Left cardiac atrium (tissue), 4 donors: ENCODE data around the gene MAGEB17. TPM values are rescaled to one million over a fixed set of nuclear protein-coding genes. Genes with fewer than 3 reads are reported as not detected.
"Not testable (repeated sequence)": the region's sequence is repeated elsewhere in the genome, so short reads cannot be mapped to it uniquely, and the experiment has no call there.

Experiments used
- ATAC-seq, 2 donors: fragments of 200-7000 bp; cut with Tn5 transposase; one replicate each; pipeline ENCODE4 v1.9.1; 2020; ENCODE audit warnings: mild to moderate bottlenecking in 2 of 2, moderate library complexity in 2 of 2
- DNase-seq: peaks from one replicate; pipeline ENCODE4 v3.0.0-alpha.2; 2020
- intact Hi-C, 2 donors: fragments of 100-400 bp; cut with DNase I; formaldehyde crosslinking; loops; one replicate each; pipeline versions ENCODE4 v1.14.1 to v1.15.1; 2022 to 2023
- total RNA-seq, 2 donors: library from RNA; stranded (reverse); fragmentation: NEBNext Ultra II Directional; extraction: Animal tissue kit (Norgen Biotek cat#: 25700); gene quantifications; one replicate each; pipeline ENCODE4 v1.2.1, GENCODE V29; 2021
- donor health status: DM: no; HTN: yes; CAD: no.
- donor health status: DM: no; HTN: yes; CAD: no; lungs with severe emphysema.
- donor health status: DM: yes; HTN: yes; CAD: no.
- donor health status: Dilated cardiomyopathy.

The MAGEB17 gene
- total RNA-seq, 2 donors from 2014 or later, result 0.18 TPM; not detected in 1

DNA sequence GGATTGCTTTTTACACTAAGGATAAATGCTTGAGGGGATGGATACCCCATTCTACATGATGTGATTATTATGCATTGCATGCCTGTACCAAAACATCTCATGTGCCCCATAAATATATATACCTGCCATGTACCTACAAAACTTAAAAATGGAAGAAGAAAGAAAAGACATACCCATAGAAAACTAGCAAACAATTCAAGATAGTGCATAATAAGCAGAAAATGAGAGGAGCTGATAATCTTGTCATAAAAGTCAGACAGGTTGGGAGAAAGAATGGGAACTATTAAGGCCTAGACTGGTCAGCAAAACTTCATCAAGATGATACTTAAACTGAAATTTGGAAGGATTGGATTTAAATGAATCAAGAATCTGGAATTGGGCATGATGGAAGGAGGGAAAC is 21.6 kb upstream of the MAGEB17 start:
- no peak for ATAC-seq
- intact Hi-C loops, result no loop called here
- DNase-seq, result no peak

DNA sequence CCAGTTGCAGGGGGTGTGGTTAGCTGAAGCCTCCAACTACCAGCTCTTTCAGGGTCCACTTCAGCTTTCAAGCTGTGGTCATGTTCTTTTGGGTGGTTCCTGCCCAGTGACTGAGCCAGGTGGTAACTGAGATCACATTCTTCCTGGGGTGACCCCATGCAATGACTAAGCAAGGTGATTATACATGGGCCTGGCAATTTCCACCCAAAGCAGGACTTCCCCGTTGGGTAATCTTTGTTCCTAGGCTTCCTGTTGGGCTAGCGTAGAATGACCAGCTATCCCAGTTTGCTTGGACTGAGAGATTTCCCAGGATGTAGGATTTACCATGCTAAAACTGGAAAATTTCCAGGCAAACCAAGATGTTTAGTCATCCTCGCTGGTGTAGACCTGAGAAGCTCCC is 18.4 kb upstream of the MAGEB17 start:
- intact Hi-C loops, result no loop called here
- no peak for DNase-seq
- ATAC-seq, result no peak

DNA sequence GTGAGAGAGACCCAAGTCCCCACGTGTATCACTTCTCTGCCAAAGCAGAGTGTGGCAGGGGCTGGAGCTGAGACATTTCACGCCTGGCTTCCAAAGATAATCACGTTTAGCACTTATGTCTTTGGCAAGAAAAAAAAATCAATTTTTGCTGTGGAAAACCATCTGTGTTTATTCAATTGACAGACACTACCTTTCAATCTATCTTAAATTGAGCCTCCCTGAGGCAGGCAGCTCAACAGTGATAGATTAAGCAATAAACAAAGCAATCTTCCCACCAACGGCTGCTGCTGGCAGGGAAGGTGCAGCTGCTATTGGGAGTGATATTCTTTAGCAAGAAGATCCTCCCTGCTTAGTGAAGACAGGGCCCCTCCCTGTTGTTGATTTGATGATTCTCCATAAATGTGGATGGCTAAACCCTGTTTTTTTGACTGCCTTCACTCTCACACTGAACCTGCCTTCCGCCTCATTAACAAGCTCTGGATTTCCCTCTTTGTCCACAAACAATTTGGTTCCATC is 11.6 kb upstream of the MAGEB17 start:
- DNase-seq (no peak), ATAC-seq (no peak)
- intact Hi-C loops, result no loop called here

DNA sequence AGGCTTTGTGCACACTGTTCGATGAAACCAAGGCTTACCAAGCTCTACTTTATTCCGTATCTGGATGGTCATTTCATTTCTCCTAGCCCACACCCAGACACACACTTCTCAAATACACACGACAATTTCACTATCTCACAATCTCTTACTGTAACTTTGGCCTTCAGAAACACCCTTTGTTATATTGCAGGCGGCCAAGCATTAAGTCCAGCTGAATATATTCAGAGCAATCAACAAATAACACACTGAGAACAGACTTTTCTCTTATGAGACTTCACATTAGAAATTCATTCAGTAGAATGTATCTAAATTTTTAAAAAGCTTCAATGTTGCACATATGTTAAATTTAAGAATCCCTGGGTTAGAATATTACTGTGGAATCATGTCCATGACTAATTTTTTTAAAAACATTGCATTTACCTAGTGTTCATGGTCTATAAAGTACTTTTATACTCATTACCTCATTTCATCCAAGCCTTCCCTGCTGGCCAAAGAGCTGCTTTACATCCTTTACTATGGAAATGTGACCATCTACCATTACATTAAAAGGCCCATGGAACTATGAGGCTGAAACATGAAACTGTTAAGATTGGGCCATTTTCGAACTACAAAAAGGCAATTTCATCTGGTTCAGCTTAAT is 10.5 kb upstream of the MAGEB17 start:
- intact Hi-C loops, result no loop called here

DNA sequence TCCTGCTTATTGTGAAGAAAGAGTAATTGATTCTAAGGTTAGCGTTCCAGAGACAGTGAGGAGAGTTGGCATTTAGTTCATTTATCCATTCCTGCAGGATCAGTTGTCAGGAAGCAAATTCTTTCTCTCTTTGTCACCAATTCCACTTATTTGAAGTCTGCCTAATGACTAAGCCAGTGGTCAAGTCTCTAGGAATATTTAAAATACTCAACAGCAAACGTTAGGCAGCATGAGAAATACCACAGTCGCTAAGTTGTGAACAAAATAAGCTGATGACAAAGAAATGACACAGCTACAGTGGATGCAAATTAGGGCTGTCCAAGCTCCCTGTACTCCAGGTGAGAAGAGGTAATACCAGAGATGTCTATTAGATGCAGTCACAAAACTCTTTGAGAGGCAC is 6.6 kb upstream of the MAGEB17 start:
- no peak for DNase-seq
- ATAC-seq, result no peak
- intact Hi-C loops, result no loop called here

More for the DNA sequence above, 10.5 kb upstream of the MAGEB17 start:
- DNase-seq, result no peak
- no peak for ATAC-seq

DNA sequence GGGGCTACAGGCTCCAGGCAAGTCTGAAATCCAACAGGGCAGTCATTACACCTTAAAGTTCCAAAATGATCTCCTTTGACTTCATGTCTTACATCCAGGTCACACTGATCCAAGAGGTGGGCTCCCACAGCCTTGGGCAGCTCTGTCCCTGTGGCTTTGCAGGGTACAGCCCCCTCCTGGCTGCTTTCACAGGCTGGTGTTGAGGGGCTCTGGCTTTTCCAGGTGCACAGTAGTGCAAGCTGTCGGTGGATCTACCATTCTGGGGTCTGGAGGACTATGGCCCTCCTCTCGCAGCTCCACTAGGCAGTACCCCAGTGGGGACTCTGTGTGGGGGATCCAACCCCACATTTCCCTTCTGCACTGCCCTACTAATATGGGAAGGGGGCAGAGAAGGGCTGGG is 6.1 kb upstream of the MAGEB17 start:
- intact Hi-C loops, DNase-seq, ATAC-seq: not testable (repeated sequence)

DNA sequence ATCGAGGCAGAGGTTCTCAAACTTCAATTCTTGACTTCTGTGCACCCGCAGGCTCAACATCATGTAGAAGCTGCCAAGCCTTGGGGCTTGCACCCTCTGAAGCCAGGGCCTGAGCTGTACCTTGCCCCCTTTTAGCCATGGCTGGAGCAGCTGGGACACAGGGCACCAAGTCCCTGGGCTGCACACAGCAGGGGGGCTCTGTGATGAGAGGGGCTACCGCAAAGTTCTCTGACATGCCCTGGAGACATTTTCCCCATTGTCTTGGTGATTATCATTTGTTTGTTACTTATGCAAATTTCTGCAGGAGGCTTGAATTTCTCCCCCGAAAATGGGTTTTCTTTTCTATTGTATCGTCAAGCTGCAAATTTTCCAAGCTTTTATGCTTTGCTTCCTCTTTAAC is 4.9 kb upstream of the MAGEB17 start:
- ATAC-seq, result no peak
- intact Hi-C loops, result no loop called here
- DNase-seq, result no peak

DNA sequence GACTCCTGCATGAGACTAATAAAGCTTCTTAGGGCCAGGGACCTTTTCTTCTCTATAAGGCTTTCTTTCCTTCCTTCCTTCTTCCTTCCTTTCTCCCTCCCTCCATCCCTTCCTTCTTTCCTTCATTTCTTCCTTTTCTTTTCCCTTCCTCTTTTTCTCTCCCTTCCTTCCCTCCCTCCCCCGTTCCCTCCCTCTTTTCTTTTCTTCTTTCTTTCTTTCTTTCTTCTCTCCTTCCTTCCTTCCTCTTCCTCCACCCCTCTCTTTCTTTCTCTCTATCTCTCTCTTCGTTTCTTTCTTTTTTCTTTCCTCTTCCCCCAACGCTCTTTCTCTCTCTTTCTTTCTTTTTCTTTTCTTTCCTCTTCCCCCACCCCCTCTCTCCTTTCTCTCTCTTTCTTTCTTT is 2.5 kb upstream of the MAGEB17 start:
- intact Hi-C loops, result no loop called here
- no peak for DNase-seq
- no peak for ATAC-seq

DNA sequence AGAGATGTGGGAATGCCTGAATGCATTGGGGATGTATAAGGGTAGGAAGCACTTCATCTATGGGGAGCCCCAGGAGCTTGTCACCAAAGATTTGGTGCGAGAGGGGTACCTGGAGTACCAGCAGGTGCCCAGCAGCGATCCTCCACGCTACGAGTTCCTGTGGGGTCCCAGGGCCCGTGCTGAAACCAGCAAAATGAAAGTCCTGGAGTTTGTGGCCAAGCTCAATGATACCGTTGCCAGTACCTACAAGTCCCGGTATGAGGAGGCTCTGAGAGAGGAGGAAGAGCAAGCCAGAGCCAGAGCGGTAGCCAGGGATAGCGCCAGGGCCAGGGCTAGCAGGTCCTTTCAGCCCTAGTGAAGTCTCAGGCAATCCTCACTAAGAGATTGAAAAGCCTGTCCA is 3.8 kb downstream of the MAGEB17 start:
- intact Hi-C loops, result no loop called here
- no peak for DNase-seq
- ATAC-seq, result no peak

DNA sequence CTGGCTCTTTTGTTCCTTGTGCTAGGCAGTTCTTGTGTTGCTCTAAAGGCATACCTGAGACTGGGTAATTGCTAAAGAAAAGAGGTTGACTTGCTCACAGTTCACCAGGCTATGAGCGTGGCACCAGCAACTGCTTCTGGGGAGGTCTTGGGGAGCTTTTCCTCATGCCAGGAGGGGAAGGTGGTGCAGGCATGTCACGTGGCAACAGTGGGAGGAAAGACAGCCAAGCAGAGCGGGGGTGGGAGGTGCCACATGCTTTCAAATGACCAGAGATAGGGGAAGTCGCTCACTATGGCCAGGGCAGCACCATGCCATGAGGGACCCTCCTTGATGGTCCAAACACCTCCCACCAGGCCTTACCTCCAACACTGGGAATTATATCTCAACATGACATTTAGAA is 4.7 kb downstream of the MAGEB17 start:
- ATAC-seq (no peak), DNase-seq (no peak)
- intact Hi-C loops, result no loop called here

DNA sequence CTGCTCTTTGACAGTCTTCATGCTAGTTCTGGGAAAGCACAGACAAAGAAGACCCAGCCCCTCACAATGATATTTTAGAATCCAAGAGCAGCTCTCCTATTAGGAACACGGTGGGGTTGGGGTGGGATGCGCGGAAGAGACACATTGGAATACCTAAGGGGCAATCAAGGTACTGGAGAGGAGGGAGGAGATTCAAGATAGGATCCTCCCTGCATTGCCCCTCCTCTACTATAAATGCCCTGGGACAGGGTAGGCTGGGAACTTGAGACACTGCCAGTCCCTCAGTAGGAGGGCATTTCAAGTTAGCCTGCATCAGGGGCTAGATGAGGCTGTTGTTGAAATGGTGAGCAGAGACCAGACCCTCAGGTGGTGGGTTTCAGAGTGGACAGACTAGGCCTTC is 5.1 kb downstream of the MAGEB17 start:
- DNase-seq (no peak), ATAC-seq (no peak)

DNA sequence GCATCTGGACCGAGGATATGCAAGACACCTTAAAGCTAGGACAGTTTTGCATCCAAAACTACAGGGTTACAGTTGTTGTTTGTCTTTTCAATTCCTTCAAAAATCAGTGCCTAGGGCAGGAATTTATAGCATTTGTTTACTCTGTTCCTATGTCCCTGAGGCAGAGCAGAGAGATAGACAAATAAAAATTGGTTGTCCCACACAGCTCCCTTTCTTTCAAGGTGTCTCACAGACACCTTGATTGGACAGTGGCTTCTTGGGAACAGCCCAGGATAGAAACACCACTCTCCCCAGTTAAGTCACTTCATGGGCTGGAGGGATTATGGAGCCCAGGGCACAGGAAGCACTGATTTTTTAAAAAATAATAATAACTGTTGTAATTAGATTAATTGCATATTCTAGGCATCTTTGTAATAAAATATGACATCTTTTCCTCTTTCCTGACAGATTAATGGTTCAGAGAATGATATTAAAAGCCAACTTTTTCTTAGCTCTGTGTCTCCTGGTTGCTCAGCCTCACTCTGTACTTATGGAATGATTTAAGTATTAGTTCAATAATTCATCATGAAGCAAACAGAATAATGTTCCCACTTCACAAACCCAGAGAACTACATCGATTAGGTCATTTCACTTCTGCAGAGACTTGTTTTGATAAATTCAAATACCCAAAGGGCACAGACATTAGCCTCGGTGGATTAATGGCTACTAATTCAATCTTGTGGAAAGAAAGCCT is 8.2 kb downstream of the MAGEB17 start:
- DNase-seq (no peak), ATAC-seq (no peak)
- intact Hi-C loops, result no loop called here

More for the DNA sequence above, 5.1 kb downstream of the MAGEB17 start:
- intact Hi-C loops, result no loop called here

DNA sequence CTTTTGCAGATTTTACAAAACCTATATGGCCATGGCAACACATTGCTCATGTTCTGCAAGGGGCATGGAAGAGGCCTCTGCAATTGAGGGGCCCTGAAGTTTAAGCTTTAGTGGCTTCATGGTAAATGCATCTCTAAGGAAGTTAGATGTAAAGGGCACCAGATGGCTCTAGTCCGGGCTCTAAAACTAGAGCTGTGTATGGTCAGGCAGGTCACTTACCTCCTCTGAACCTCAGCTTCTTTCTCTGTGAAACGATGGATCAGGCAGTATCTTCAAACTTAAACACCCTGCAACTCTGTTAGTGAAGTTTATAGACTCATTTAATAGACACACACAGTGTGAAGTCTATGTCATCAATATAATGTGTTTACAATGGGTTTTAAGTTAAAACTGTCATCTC is 10.0 kb downstream of the MAGEB17 start:
- ATAC-seq (no peak), DNase-seq (no peak)
- intact Hi-C loops, result no loop called here

DNA sequence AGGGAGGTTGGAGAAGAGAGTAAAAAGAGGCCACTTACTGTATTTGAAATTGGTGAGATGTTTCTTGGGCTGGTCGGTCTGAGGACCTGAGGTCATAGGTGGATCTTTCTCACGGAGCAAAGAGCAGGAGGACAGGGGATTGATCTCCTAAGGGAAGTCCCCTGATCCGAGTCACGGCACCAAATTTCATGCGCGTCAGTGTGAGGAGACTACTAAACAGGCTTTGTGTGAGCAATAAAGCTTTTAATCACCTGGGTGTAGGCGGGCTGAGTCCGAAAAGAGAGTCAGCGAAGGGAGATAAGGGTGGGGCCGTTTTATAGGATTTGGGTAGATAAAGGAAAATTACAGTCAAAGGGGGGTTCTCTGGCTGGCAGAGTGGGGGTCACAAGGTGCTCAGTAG is 16.6 kb downstream of the MAGEB17 start:
- intact Hi-C loops, ATAC-seq, DNase-seq: not testable (repeated sequence)

DNA sequence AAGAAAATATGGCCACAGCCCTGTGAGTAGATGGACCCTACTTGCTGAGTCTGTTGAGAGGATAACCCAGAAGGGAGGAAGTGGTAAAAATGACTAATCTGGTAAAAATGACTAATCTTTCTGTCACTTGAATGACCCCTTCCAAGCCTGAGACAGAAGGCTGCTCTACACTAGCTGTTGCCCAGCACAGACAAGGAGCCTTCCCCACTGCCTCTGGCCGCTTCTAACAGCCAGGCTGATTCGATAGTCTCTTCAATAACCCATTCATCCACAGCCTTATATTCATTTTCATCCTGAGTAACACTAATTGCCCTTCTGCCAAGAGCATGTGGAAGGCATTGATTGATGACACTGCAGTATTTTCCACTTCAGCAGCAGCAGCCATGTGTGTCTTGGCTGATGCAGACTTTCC is 18.4 kb downstream of the MAGEB17 start:
- no peak for DNase-seq
- intact Hi-C loops, result no loop called here
- peak in 1 of 2 donors; percentile 45 for ATAC-seq

DNA sequence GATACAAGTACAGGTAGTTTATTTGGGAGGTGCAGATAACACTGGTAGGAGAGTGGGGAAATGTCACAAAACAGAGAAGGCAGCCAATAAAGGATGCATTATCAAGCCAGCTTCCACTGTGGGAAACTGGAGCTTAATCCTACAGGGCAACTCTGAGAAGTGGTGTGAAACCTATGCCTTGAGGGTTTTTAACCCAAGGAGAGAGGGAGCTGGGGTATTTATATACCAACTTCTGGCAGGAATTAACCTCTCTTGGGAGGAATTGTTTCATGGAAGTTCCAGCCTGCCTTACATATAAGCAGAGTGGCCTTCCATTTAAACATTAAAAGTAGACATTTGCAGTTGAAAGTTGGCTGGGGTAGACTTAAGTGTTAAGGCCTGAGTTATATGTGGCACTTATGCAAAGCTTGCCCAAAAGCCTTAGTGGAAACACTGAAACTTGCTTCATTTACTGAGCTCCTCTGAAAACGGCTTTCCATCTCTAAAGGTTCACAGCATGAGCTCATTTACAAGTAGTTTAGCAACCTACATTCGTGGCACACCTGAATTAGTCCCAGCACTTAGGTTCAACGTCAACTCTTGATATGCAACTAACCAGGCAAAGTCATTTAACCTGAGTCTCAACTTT is 19.2 kb downstream of the MAGEB17 start:
- intact Hi-C loops, result no loop called here
- DNase-seq (no peak), ATAC-seq (no peak)

DNA sequence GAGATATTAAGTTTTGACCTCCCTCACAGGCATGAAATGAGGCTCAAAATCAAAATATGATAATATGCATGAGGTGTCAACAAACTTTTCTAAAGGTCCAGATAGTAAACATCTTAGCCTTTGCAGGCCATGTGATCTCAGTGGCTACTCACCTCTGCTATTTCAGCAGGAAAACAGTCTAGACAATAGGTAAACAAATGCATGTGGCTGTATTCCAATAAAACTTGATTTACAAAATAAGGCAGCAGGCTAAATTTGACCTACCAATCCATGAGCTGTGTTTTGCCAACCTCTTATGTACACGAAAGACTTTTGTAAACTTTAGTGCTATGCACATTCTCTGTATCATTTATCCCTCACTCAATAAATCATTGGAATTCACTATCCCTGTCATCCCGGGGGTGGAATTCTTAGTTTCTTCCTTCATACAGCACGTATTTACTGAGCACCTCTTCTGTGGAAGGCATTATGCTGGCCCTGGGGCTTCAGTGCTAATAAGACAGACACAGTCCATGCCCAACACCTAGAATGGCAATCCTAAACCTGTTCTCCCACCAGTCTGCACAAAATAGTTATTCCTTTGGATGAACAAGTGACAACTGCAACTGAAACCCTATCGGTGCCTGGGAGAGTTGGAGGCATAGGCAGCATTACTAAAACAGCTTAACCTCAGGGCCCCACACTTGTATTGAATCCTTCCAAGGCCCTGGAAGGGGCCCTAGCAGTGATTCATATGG is 19.9 kb downstream of the MAGEB17 start:
- ATAC-seq, result no peak
- no peak for DNase-seq
- intact Hi-C loops, result no loop called here

DNA sequence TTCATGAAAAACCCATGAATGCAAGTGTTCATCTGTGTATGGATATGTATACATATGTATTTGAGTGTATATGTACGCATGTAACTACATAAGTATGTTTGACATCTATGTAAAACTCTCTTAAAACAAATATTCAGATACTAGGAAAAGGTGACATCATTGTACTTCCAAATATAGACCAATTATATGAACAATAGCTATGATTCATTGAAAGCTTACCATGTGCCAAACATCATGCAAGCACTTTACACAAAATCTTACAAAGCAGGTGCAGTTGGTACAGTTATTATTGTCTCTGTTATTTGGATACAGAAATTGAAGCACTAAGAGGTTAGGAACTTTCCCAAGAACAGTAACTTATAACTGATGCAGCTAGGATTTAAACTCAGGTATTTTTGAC is 21.4 kb downstream of the MAGEB17 start:
- DNase-seq (no peak), ATAC-seq (no peak)
- intact Hi-C loops, result no loop called here

DNA sequence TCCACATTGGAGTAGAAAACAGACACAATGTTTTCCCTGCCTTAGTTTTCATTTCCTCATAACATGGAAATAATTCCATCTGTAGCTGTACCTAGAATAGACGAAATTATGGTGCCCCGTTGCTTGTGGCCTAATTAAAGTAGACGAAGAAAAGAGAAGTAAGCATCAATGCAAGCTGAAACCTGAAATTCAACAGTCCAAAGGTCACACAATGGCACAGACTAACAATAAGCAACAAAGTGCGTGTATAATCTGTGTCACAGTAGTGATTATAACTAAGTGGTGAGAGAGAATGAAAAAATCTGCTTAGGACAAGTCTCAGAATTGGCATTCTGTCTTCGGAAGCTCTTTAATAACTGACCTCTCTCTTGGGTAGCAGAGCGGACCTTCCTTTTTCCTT is 24.3 kb downstream of the MAGEB17 start:
- ATAC-seq (no peak), DNase-seq (no peak)
- intact Hi-C loops, result no loop called here

DNA sequence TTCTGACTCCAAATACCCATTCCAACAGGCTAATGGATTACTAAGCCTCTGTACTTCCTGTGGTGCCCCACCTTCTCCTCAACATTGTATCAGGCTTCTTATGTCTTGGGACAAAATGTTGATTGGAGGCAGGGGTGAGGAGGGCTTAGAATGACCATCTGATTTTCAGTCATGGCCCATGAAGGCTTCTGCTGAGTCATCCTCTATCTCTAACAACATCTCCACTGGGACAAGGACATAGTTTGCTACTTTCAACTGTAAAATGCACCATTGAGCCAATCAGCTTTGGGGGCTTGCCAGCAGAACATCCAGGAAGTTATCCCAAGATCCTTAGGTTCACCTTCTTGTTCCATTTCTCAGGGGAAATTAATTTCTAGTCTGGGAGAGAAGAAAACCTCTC is 29.5 kb downstream of the MAGEB17 start:
- DNase-seq (no peak), ATAC-seq (no peak)
- intact Hi-C loops, result no loop called here
